GM11168 (cell line): ENCODE data around the gene LRRIQ3.
"Not testable (repeated sequence)": the region's sequence is repeated elsewhere in the genome, so short reads cannot be mapped to it uniquely, and the experiment has no call there.

Source experiments
- in situ Hi-C: fragments of 300-500 bp; cut with MboI; formaldehyde crosslinking; loops from one replicate; pipeline ENCODE4 v1.12.0; 2022; ENCODE audit warnings: low sequenced_read_pairs; ENCODE audit not compliant: unreplicated experiment

LRRIQ3 gene

GRCh38 chr1:74145086-74145485 is 52.9 kb downstream of the LRRIQ3 start:
- in situ Hi-C loops: no loop called here

- in situ Hi-C loops: not testable (repeated sequence)
Observed at GRCh38 chr1:74117370-74117769, 80.6 kb downstream of the LRRIQ3 start.

GRCh38 chr1:74113333-74113732 is 84.6 kb downstream of the LRRIQ3 start:
- in situ Hi-C loops: no loop called here

GRCh38 chr1:74107394-74107793 is 90.6 kb downstream of the LRRIQ3 start:
- in situ Hi-C loops: no loop called here

GRCh38 chr1:74091371-74091770 is 106.6 kb downstream of the LRRIQ3 start:
- in situ Hi-C loops: no loop called here

GRCh38 chr1:74083128-74083527 is 114.8 kb downstream of the LRRIQ3 start:
- in situ Hi-C loops: no loop called here

GRCh38 chr1:74065081-74065480 is 132.9 kb downstream of the LRRIQ3 start:
- in situ Hi-C loops: no loop called here

- in situ Hi-C loops: no loop called here
Observed at GRCh38 chr1:74057719-74058118, 140.3 kb downstream of the LRRIQ3 start.

GRCh38 chr1:74053407-74053806 is 144.6 kb downstream of the LRRIQ3 start:
- in situ Hi-C loops: no loop called here

GRCh38 chr1:74050386-74050785 is 147.6 kb downstream of the LRRIQ3 start:
- in situ Hi-C loops: no loop called here

- in situ Hi-C loops: no loop called here
Observed at GRCh38 chr1:74038042-74038441, 159.9 kb downstream of the LRRIQ3 start.

GRCh38 chr1:74012583-74012982 is 185.4 kb downstream of the LRRIQ3 start:
- in situ Hi-C loops: no loop called here

- in situ Hi-C loops: no loop called here
Observed at GRCh38 chr1:74011736-74012135, 186.2 kb downstream of the LRRIQ3 start.

- in situ Hi-C loops: no loop called here
Observed at GRCh38 chr1:74010206-74010605, 187.8 kb downstream of the LRRIQ3 start.

- in situ Hi-C loops: no loop called here
Observed at GRCh38 chr1:74005533-74005932, 192.4 kb downstream of the LRRIQ3 start.

GRCh38 chr1:74003806-74004205 is 194.2 kb downstream of the LRRIQ3 start:
- in situ Hi-C loops: no loop called here

- in situ Hi-C loops: no loop called here
Observed at GRCh38 chr1:73998348-73998959, 199.5 kb downstream of the LRRIQ3 start.

GRCh38 chr1:73980324-73981040 is 217.5 kb downstream of the LRRIQ3 start:
- in situ Hi-C loops: no loop called here

GRCh38 chr1:73979684-73980083 is 218.3 kb downstream of the LRRIQ3 start:
- in situ Hi-C loops: no loop called here

GRCh38 chr1:73978964-73979363 is 219.0 kb downstream of the LRRIQ3 start:
- in situ Hi-C loops: no loop called here
